GM08714 (cell line): ENCODE data around the gene INTS2.
"Not testable (repeated sequence)": the region's sequence is repeated elsewhere in the genome, so short reads cannot be mapped to it uniquely, and the experiment has no call there.

ENCODE experiments used
- H3K4me3 ChIP-seq: fragments of 200-500 bp; sonication (Bioruptor generic); 2 replicates; pipeline ENCODE4 v1.5.1; 2014; ENCODE audit warnings: mild to moderate bottlenecking, low read length, inconsistent platforms
- ZNF274 ChIP-seq: IDR thresholded peaks from 2 replicates; pipeline ENCODE4 v1.6.1; 2012; ENCODE audit warnings: mild to moderate bottlenecking, low read depth, low read length

INTS2 gene

DNA sequence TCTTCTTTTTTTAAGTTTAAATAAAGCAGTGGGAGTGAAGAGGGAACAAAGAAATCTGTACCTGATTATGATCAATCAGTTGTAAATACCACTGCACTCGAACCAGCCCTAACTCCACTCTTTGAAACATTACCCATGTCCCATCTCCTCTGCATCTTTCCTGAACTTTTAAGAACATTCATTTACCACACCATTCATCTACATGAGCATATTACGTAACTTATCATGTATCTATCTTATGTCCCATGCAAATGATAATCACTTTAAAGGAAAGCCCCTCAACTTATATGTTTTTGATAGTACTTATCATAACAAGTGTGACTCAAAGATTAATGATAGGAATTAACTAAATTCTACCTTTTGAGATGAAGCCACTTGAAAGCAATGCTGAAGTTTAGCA, 53.7 kb downstream of the INTS2 start:
- no peak overlapping the region for H3K4me3 ChIP-seq
- TF ChIP-seq ZNF274: no peak

DNA sequence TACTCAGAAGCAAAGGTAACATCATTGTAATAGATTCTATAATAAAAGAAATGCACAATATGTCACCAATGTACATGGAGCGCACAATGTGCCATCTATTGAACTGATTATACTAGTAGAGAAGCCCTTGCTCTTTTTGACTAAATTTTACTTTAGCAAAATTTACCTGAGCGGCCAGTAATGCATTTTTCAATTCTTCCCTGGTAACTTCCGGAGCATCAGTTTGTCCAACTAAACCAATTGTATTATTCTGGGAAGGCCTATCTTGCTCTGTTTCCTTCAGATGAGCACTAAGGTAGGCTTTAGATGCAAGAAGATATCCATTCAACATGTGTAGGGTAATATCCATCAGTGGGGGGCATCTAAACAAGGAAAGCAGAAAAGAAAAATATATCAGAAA, 55.7 kb downstream of the INTS2 start:
- TF ChIP-seq ZNF274: no peak

DNA sequence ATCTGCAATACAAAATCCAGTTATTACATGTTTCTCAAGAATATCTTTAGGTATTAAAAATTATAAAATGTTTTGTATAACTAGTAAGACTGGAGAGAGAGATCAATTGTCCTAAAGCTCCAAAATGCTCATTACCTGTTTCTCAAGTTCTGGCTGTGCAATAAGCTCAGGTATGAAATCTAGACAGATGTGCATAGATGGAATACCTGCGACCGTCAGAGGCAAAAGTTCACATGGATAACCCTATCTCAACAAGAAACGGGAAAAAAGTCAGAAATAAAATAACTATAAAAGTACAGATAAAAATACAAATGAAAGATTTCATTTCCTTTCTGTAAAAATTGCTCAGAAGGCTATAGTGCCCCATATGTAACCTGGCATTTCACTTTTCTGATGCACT, 58.6 kb downstream of the INTS2 start:
- no peak overlapping the region for H3K4me3 ChIP-seq
- no peak for TF ChIP-seq ZNF274

More for the DNA sequence above, 55.7 kb downstream of the INTS2 start:
- no peak overlapping the region for H3K4me3 ChIP-seq

DNA sequence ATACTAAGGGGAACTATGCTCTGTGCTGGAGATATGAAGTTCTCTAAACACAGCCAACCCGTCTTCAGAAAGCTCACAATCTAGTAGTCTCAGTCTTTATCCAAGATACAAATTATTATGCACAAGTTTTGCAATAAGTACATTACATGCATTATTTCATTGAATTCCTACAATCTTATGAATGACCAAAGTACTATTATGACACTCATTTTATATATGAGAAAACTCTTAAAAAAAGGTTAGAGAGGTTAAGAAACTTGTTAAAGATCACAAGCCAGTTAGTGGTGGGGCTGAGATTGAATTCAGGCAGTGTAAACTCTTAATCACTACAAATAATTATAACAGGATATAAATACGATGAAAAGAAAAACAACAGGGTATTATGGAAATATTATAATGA, 59.7 kb downstream of the INTS2 start:
- H3K4me3 ChIP-seq: no peak overlapping the region
- TF ChIP-seq ZNF274: no peak

DNA sequence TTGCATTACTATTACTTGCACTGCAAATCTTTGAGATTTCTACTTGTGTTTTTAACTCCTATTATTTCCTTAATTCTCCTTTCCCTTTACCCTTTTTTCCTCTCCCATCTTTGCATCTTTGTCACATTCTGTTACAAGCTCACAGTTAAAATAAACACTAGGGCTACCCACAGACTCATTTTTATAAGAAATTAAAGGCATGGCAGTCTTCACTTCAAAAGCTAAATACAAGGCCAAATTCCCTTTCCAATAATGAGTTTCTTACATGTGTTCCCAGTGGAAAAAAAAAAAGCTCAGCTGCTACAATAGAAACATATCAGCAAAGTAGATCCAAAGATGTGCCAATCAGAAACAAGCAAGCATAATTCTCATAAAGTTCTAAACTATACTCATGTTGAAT, 60.7 kb downstream of the INTS2 start:
- no peak overlapping the region for H3K4me3 ChIP-seq
- TF ChIP-seq ZNF274: no peak

DNA sequence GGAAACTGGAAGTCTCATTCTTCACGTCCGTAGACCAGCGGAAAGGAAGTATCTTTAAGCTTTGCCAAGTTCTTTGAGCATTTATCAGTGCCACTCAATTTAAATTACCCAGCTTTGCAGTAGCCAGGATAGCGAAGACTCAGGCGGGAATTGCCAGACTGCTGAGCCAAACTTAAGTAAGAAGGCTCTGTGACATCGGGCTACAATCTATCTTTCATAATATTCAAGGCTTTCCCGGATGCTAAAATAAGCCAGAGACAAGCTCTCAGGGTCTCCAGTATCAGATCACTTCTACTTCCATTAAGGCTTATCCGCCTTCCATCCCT, 64.0 kb downstream of the INTS2 start:
- no peak for TF ChIP-seq ZNF274
- H3K4me3 ChIP-seq: peak overlapping the region; percentile 71

DNA sequence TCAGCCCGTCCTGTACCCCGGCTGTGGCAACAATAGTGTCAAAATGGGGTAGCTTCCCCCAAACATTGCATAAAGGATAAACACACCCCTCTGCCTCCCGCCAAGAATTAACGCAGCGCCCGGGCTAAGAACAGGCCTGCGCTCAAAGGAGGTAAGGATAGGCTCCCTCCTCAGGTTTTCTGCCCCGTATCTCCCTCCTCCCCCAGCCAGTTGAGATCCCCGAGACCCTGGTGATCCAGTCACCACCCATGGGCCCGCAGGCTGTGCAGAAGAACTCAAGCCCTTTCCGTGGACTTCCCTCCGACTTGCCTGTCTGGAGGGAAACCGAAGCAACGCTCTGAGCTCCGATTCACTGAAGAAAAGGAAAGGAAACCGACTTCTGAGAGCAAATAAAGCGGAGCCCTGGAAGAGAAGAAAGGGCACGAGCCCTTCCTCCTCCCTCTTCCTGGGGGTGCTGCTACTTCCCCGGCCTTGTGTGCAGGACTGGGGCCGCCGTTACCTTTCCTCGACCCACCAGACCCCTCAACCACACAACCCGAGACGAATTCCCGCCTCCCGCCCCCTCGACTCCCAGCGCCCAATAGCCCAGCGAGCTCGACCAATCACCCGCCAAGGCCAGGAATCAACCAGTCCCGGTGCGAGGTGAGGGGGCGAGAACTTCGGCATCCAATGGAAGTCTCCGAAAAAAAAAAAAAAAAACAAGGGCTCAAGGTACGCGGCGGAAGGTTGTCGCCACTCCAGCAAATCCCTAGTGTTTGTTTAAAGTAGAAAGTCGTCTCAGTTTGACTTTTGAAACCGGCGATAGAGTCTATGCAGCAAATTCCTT, 64.6 kb downstream of the INTS2 start, which contains the start of gene BRIP1:
BRIP1 (minus strand) TSS at position 554 of the 826 bp plus-strand sequence. CDS start 1,989 bp downstream, outside the sequence.
- TF ChIP-seq ZNF274: no peak
- H3K4me3 ChIP-seq: peak within 1 kb of the TSS; percentile 71

DNA sequence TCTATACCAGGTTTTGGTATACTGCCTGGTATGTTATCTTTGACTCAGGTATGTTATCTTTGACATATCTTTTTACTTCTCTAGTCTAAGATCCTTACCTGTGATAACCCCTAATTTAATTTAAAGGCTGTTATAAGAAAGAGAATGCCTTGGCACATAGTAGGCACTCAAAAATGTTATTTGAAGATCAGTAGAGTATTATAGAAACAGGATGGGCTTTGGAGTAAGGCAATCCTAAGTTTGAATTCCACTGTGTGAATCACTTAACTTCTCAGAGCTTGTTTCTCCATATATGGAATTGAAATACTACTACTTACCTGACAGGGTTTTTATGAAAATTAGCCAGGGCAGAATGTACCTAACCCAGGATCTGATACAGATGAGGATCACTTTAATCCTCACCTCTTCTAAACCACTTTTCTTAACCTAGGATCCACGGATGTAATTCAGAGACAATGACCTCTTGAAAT, 65.6 kb downstream of the INTS2 start:
- TF ChIP-seq ZNF274: no peak
- peak overlapping the region; percentile 71; the same call in 1 of the 2 replicates for H3K4me3 ChIP-seq

DNA sequence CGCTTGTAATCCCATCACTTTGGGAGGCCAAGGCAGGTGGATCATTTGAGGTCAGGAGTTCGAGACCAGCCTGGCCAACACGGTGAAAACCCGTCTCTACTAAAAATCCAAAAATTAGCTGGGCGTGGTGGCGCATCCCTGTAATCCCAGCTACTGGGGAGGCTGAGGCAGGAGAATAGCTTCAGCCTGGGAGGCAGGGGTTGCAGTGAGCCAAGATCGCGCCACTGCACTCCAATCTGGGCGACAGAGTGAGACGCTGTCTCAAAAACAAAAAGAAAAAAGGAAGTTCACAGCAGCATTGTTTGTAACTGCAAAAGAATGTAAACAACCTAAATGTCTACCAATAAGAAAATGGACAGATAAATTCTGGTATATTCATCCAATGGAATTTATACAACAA, 67.4 kb downstream of the INTS2 start:
- H3K4me3 ChIP-seq: not testable (repeated sequence)

DNA sequence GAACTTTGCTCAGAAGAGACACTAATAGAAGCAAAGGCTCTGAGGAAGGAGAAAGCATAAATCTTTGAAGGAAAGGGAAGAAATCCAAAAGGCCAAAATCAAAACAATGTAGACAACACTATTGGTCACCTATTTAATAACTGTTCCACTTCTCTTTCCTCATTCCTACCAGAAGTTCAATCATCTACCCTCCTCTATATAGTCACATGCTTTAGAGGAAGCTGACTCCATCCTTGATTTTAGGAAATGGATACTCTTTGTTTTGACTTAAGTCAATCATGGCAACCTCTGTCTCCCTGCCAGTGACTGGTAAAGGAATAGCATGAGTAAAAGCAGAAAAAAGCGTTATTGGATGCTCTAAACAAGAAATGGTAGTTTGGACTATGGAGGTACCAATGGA, 71.7 kb downstream of the INTS2 start:
- H3K4me3 ChIP-seq: no peak overlapping the region
- TF ChIP-seq ZNF274: no peak

DNA sequence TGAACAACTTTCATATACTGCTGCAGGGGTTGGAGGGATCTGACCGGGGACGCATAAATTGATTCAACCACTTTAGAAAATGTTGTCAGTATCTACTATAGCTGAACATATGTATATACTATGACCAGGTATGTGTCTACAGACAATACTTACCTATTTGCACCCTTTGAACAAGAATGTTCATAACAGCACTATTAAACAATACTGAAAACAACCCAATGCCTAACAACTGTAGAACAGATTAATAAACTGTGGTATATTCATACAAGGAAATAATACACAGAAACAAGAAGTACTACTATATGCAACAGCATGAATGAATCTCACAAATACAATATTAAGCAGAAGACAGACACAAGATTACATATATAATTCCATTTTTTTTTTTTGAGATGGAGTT, 74.9 kb downstream of the INTS2 start:
- no peak overlapping the region for H3K4me3 ChIP-seq
- TF ChIP-seq ZNF274: no peak

DNA sequence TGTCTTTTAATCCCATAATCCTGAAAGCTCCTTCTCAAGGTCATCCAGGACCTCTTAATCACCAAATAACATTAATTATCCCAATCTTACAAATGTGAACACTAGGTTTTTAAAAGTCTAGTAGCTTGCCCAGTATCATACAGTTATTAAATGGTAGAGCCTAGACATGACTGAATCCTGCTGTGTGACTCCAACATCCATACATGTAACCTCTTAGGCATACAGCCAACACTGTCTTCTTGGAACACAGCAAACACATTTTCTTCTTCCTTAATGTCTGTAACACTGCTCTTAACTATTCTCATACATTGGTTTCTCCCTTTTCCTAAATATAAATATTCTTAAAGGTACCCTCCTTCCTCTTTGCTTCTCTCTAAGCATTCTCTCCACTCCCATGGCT, 78.1 kb downstream of the INTS2 start:
- no peak for TF ChIP-seq ZNF274

DNA sequence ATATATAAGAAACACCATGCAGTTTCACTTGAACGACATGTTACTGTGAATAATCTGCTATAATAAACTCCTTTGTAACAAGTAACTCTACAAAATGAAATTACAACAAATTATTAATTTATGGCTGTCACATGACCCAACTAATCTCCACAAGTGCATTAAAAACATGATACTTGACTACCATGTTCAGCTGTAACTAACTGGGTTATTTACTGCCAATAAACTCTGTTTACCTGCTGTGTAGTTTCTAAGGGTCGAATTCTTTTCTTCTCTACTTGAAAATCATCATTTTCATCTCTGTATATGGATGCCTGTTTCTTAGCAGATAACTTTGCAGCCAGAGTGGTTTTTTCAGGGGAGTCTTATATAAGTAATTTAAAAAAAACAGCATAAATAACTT, 78.9 kb downstream of the INTS2 start:
- H3K4me3 ChIP-seq: no peak overlapping the region
- no peak for TF ChIP-seq ZNF274

More for the DNA sequence above, 78.1 kb downstream of the INTS2 start:
- H3K4me3 ChIP-seq: no peak overlapping the region

DNA sequence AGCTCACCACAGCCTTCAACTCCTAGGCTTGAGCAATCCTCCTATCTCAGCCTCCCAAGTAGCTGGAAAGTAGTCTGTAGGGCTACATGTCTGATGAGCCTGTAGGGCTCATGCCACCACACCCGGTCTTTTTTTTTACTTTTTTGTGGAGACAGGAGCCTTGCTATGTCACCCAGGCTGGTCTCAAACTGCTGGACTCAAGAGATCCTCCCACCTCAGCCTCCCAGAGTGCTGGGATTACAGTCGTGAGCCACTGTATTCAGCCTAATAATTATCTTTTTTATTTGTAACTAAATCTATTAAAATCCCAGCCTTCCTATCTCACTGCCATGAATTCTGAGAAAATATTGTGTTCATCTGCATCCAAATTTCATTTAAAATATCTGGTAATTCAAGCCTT, 79.5 kb downstream of the INTS2 start:
- H3K4me3 ChIP-seq: no peak overlapping the region
- no peak for TF ChIP-seq ZNF274

DNA sequence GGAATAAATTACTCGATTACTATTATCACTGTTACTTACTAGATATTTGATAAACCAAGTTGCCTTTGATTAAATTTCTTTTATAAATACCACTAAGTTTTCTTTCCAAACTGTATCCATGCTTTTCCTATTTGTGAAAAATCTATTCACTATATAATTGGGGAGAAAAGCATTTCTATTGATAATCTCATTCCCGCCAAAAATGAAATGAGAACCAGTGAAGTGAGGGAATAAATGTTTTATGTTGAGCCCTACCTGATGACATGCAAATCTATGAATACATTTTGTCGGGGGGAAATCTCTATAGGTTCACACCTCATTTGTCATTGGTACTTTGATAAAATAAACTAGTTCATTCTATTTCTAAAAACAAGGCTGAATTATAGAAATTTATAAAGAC, 80.1 kb downstream of the INTS2 start:
- no peak for TF ChIP-seq ZNF274
- no peak overlapping the region for H3K4me3 ChIP-seq

DNA sequence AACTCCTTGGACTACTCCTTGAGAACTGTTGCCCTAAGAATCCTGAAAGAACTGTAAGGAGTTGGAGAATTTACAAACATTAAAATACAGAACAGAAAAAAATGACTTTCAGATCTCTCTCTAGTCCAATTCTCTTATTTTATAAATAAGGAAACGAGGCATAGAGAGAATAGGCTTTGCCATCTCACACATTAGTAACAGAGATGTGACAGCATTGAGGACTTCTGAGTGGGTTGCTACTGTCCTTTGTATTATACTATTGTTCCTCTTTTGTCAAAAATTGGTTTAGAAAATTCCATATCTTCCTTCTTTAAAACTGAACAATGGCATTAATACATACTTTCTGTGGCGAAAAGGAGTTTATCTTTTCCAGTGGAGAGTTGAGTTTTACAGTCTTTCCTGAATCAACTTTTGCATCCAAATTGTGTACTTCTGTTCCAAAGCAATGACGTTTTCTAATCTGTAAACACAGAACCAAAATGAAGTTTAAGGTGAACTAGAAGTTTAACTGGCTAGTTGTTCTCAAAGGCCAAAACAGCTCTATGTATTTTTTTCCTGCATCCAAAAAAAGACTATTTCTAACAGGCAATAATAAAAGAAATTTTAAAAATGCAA, 80.9 kb downstream of the INTS2 start:
- H3K4me3 ChIP-seq: no peak overlapping the region
- no peak for TF ChIP-seq ZNF274
